SU-DHL-6 (cell line): ENCODE measurements around the gene AP2A2.

Experiments used
- H2AFZ ChIP-seq: fragments of 200-600 bp; sonication (generic); 2 replicates; pipeline ENCODE4 v1.6.1; 2014; ENCODE audit warnings: low read depth, mild to moderate bottlenecking, moderate library complexity, mixed read lengths, antibody characterized with exemption, low read length; ENCODE audit not compliant: severe bottlenecking
- H3F3A ChIP-seq: fragments of 200-600 bp; shearing (Covaris generic); 2 replicates; pipeline ENCODE4 v1.6.0; 2016; ENCODE audit warnings: antibody characterized with exemption, mild to moderate bottlenecking; ENCODE audit not compliant: insufficient read depth
- H3K27ac ChIP-seq: fragments of 200-600 bp; sonication (generic); 2 replicates; pipeline ENCODE4 v1.5.1; 2016; ENCODE audit warnings: low read depth, mild to moderate bottlenecking, low read length, moderate library complexity, mixed read lengths
- H3K27me3 ChIP-seq: fragments of 200-600 bp; sonication (generic), shearing (Covaris generic); 2 replicates; pipeline ENCODE4 v1.6.0; 2014; ENCODE audit warnings: mild to moderate bottlenecking, low read length
- H3K36me3 ChIP-seq: fragments of 200-600 bp; sonication (generic); 2 replicates; pipeline ENCODE4 v1.6.1; 2014; ENCODE audit warnings: mild to moderate bottlenecking, low read length, mixed read lengths
- H3K4me2 ChIP-seq: fragments of 300-600, 200-600 bp; shearing (Covaris generic), sonication (generic); 2 replicates; pipeline ENCODE4 v1.6.0; 2014; ENCODE audit warnings: low read length, low read depth, mild to moderate bottlenecking; ENCODE audit not compliant: poor library complexity, severe bottlenecking
- H3K4me3 ChIP-seq: fragments of 200-600 bp; sonication (generic); 2 replicates; pipeline ENCODE4 v1.5.1; 2014; ENCODE audit warnings: antibody characterized with exemption, low read length, mild to moderate bottlenecking, mixed read lengths; ENCODE audit not compliant: insufficient read depth, poor library complexity, severe bottlenecking
- H3K79me2 ChIP-seq: fragments of 200-600 bp; sonication (generic); 2 replicates; pipeline ENCODE4 v1.6.1; 2014; ENCODE audit warnings: mild to moderate bottlenecking, low read length, moderate library complexity; ENCODE audit not compliant: insufficient read depth
- H3K9ac ChIP-seq: fragments of 200-600 bp; sonication (generic); 2 replicates; pipeline ENCODE4 v1.7.0; 2014; ENCODE audit warnings: mild to moderate bottlenecking, low read length
- H3K9me2 ChIP-seq: fragments of 200-600 bp; sonication (generic); replicated peaks from 2 replicates; pipeline ENCODE4 v1.6.1; 2014; ENCODE audit warnings: low read length; ENCODE audit not compliant: insufficient read depth
- H3K9me3 ChIP-seq: fragments of 200-600 bp; sonication (generic); 2 replicates; pipeline ENCODE4 v1.6.1; 2014; ENCODE audit warnings: low read length, mixed read lengths; ENCODE audit not compliant: insufficient read depth
- H4K20me1 ChIP-seq: fragments of 200-600 bp; sonication (generic); 2 replicates; pipeline ENCODE4 v1.6.1; 2014; ENCODE audit warnings: low read depth, mild to moderate bottlenecking, antibody characterized with exemption, low read length, moderate library complexity, mixed read lengths
- EZH2phosphoT487 ChIP-seq: fragments of 200-600 bp; sonication (generic), shearing (Covaris generic); conservative IDR thresholded peaks from 2 replicates; pipeline ENCODE4 v1.6.1; 2018; ENCODE audit warnings: mild to moderate bottlenecking, antibody characterized with exemption, low read length, moderate library complexity, mixed read lengths
- TF ChIP-seq, protein P1 (sequence below): fragments of 200-600 bp; sonication (generic); IDR thresholded peaks from one replicate; pipeline ENCODE4 v1.5.1; 2017; ENCODE audit warnings: antibody characterized with exemption, mild to moderate bottlenecking, low read length, moderate library complexity; ENCODE audit not compliant: insufficient read depth, poor library complexity, severe bottlenecking

Gene AP2A2

DNA sequence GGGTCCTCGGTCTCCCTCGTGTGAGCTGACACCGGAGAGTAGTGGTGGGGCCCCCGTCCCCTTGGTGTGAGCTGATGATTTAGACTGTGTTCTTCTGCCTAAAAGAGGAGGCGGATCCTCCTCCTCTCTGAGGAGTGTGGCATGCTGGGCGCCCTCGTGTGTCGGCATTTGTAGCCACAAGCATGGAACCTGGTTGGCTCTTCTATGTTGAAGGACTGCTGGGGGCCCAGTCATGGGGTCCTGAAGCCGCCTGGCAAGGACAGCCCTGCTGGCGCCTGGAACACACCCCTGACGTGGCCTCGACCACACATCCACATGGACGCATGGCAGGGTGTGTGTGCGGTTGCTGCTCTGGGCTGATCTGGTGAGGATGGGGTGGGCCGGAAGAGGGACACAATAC is 50.2 kb downstream of the AP2A2 start:
- H3K36me3 ChIP-seq = no peaks in the 10 kb centered on the region
- no peak overlapping the region for H3K9ac ChIP-seq
- H3K9me3 ChIP-seq = no peaks in the 10 kb centered on the region

DNA sequence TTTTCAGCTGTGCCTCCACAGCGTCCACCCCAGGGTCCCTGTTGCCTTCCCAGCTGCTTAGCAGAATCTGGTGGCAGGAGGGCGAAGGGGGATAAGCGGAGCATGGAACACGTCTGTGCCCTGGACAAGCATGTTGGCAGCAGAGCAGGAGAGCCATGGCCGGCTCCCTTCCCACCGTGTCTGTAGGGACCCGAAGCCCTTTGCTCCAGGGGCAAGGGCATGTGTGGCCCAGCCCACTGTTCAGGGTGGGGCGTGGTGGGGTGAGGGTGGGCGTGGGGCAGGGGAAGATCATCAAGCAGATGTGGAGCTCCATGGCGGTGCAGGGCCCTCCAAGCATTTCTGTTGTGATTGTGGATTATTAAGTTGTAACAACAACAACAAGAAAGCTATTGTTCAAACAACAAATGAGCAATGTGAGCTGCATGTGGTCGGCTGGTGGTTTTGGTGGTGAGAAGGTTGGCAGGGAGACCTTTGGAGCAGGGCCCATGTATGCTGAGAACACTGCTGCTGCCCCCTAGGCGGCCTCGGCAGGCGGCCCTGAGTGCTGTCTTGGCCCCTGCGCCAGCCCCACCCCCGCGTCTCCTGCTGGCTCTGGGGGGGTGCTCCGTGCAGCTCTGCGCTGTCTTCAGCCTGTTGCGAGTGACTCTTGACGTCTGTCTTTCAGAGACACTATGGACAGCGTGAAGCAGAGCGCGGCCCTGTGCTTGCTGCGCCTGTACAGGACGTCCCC is 50.9 kb downstream of the AP2A2 start:
- no peak overlapping the region for H3K4me3 ChIP-seq
- no peaks in the 10 kb centered on the region for H3K27me3 ChIP-seq
- no peaks in the 10 kb centered on the region for H3K79me2 ChIP-seq
- no peak overlapping the region for H3K27ac ChIP-seq
- no peaks in the 10 kb centered on the region for H3K36me3 ChIP-seq
- no peaks in the 10 kb centered on the region for H3K9me3 ChIP-seq
- no peak overlapping the region for H3K4me2 ChIP-seq
- no peaks in the 10 kb centered on the region for H4K20me1 ChIP-seq
- TF ChIP-seq, protein P1, sequence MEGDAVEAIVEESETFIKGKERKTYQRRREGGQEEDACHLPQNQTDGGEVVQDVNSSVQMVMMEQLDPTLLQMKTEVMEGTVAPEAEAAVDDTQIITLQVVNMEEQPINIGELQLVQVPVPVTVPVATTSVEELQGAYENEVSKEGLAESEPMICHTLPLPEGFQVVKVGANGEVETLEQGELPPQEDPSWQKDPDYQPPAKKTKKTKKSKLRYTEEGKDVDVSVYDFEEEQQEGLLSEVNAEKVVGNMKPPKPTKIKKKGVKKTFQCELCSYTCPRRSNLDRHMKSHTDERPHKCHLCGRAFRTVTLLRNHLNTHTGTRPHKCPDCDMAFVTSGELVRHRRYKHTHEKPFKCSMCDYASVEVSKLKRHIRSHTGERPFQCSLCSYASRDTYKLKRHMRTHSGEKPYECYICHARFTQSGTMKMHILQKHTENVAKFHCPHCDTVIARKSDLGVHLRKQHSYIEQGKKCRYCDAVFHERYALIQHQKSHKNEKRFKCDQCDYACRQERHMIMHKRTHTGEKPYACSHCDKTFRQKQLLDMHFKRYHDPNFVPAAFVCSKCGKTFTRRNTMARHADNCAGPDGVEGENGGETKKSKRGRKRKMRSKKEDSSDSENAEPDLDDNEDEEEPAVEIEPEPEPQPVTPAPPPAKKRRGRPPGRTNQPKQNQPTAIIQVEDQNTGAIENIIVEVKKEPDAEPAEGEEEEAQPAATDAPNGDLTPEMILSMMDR = no peak
- TF ChIP-seq EZH2phosphoT487 = no peak
- no peak overlapping the region for H2AFZ ChIP-seq
- no peaks in the 10 kb centered on the region for H3F3A ChIP-seq
- H3K9me2 ChIP-seq = no peaks in the 10 kb centered on the region
- H3K9ac ChIP-seq = no peak overlapping the region

More for the DNA sequence above, 50.2 kb downstream of the AP2A2 start:
- Histone ChIP-seq H3K79me2 (no peaks in the 10 kb centered on the region), H3F3A (no peaks in the 10 kb centered on the region), H3K27me3 (no peaks in the 10 kb centered on the region), H2AFZ (no peak overlapping the region), H3K9me2 (no peaks in the 10 kb centered on the region), H3K27ac (no peak overlapping the region), H4K20me1 (no peaks in the 10 kb centered on the region), H3K4me3 (no peak overlapping the region), H3K4me2 (no peak overlapping the region)
- TF ChIP-seq, protein P1 = peak; percentile 11
- TF ChIP-seq EZH2phosphoT487 = no peak

DNA sequence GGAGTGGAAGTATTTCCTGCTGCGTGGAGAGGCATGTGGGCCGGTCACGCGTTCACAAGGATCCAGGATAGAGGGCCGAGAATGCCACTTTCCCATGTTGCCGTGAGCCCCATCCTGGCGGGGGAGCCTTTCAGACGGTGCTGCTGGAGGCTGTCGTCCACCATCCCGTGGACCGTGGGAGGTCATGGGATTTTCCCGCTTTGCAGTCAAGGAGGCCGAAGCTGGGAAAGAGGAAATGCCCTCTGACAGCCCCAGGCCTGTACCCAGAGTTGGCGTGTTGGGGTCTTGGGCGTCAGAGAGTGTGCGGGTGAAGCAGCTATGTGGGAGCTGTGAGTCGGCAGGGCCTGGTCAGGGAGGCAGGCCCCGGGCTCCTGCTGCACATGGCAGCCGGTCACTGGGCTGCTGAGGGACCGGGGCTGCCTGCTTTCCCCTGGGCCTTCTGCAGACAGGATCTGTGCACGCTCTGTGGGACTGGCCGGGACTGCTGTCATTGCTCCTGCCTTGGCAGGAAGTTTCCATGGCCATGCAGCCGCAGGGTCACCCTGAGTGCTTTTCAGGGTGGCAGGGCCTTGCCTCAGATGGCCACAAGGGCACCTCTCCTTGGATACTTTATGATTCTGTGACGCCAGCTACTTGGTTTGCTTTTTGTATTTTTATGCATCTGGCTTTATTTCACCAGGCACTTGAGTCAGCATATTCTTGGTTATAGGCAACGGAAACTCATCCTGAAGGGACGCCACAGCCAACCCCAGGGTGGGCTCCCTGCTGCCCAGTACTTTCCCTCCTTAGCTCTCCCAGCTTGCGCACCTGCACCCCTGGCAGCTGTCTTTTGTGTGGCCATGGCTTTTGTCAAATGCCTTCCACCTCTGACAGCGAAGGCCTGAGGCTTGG is 52.4 kb downstream of the AP2A2 start:
- Histone ChIP-seq H3K9me2 (no peaks in the 10 kb centered on the region), H3K36me3 (no peaks in the 10 kb centered on the region), H3K9ac (no peak overlapping the region), H3K27me3 (no peaks in the 10 kb centered on the region), H3K4me3 (no peak overlapping the region), H3K9me3 (no peaks in the 10 kb centered on the region), H4K20me1 (no peaks in the 10 kb centered on the region), H3F3A (no peaks in the 10 kb centered on the region), H3K79me2 (no peaks in the 10 kb centered on the region), H3K4me2 (no peak overlapping the region), H3K27ac (no peak overlapping the region), H2AFZ (no peak overlapping the region)
- TF ChIP-seq EZH2phosphoT487 = no peak
- TF ChIP-seq, protein P1 = no peak
